KBM-7 (cell line): ENCODE data around the gene NFKB1.

Experiments used
- DNase-seq: peaks from one replicate; pipeline ENCODE4 v3.0.0-alpha.2; 2015
- in situ Hi-C: fragments of 300-500 bp; cut with MboI; formaldehyde crosslinking; loops from 2 replicates; pipeline ENCODE4 v1.14.3; 2020; ENCODE audit warnings: low sequenced_read_pairs, low pct_unique_long_range_greater_than_20kb, mixed read lengths

NFKB1 gene

GRCh38 chr4:102585329-102585728, 84.2 kb downstream of the NFKB1 start:
- DNase-seq = no peak

GRCh38 chr4:102586002-102586643, 85.0 kb downstream of the NFKB1 start:
- in situ Hi-C loops = no loop called here
- DNase-seq = no peak

More at GRCh38 chr4:102585329-102585728, 84.2 kb downstream of the NFKB1 start:
- in situ Hi-C loops = no loop called here

- DNase-seq = no peak
- in situ Hi-C loops = no loop called here
Measured at GRCh38 chr4:102586644-102587021, 85.5 kb downstream of the NFKB1 start.

- DNase-seq = no peak
- in situ Hi-C loops = no loop called here
Measured at GRCh38 chr4:102589743-102590142, 88.6 kb downstream of the NFKB1 start.

- in situ Hi-C loops = no loop called here
- DNase-seq = no peak
Measured at GRCh38 chr4:102592256-102592655, 91.1 kb downstream of the NFKB1 start.

- in situ Hi-C loops = no loop called here
- no peak for DNase-seq
Measured at GRCh38 chr4:102593147-102593546, 92.0 kb downstream of the NFKB1 start.

- no peak for DNase-seq
- in situ Hi-C loops = no loop called here
Measured at GRCh38 chr4:102594000-102594399, 92.8 kb downstream of the NFKB1 start.

- in situ Hi-C loops = no loop called here
- no peak for DNase-seq
Measured at GRCh38 chr4:102596532-102596931, 95.4 kb downstream of the NFKB1 start.

GRCh38 chr4:102598086-102598761, 97.1 kb downstream of the NFKB1 start:
- no peak for DNase-seq
- in situ Hi-C loops = no loop called here

GRCh38 chr4:102598762-102599374, 97.7 kb downstream of the NFKB1 start:
- no peak for DNase-seq
- in situ Hi-C loops = no loop called here

GRCh38 chr4:102599455-102599854, 98.3 kb downstream of the NFKB1 start:
- no peak for DNase-seq
- in situ Hi-C loops = no loop called here

- DNase-seq = no peak
- in situ Hi-C loops = loop anchor here (25.0 kb wide), 2 partner anchors 163 to 487 kb away; partner anchors contain the start of genes BDH2 and SLC9B2
Measured at GRCh38 chr4:102599886-102600285, 98.7 kb downstream of the NFKB1 start.

GRCh38 chr4:102600689-102601088, 99.5 kb downstream of the NFKB1 start:
- in situ Hi-C loops = loop anchor here (25.0 kb wide), 2 partner anchors 163 to 487 kb away; partner anchors contain the start of genes BDH2 and SLC9B2
- DNase-seq = no peak

GRCh38 chr4:102601586-102602227, 100.5 kb downstream of the NFKB1 start:
- in situ Hi-C loops = loop anchor here (25.0 kb wide), 2 partner anchors 164 to 486 kb away; partner anchors contain the start of genes BDH2 and SLC9B2
- no peak for DNase-seq

GRCh38 chr4:102604222-102604940, 103.2 kb downstream of the NFKB1 start:
- no peak for DNase-seq
- in situ Hi-C loops = loop anchor here (25.0 kb wide), 2 partner anchors 167 to 483 kb away; partner anchors contain the start of genes BDH2 and SLC9B2

- DNase-seq = no peak
- in situ Hi-C loops = loop anchor here (25.0 kb wide), 2 partner anchors 169 to 481 kb away; partner anchors contain the start of genes BDH2 and SLC9B2
Measured at GRCh38 chr4:102606261-102606660, 105.1 kb downstream of the NFKB1 start.

- no peak for DNase-seq
- in situ Hi-C loops = loop anchor here (25.0 kb wide), 2 partner anchors 170 to 480 kb away; partner anchors contain the start of genes BDH2 and SLC9B2
Measured at GRCh38 chr4:102606846-102607450, 105.8 kb downstream of the NFKB1 start.

GRCh38 chr4:102608190-102608589, 107.0 kb downstream of the NFKB1 start:
- in situ Hi-C loops = loop anchor here (25.0 kb wide), 2 partner anchors 171 to 479 kb away; partner anchors contain the start of genes BDH2 and SLC9B2
- no peak for DNase-seq
